ENCODE data around the gene AJUBA. TPM values are rescaled to one million over a fixed set of nuclear protein-coding genes. Genes with fewer than 3 reads are reported as not detected.
"Not testable (repeated sequence)": the region's sequence is repeated elsewhere in the genome, so short reads cannot be mapped to it uniquely, and the experiment has no call there.

The AJUBA gene
- total RNA-seq, 1 donor from 2014 or later: 37.8 TPM

DNA sequence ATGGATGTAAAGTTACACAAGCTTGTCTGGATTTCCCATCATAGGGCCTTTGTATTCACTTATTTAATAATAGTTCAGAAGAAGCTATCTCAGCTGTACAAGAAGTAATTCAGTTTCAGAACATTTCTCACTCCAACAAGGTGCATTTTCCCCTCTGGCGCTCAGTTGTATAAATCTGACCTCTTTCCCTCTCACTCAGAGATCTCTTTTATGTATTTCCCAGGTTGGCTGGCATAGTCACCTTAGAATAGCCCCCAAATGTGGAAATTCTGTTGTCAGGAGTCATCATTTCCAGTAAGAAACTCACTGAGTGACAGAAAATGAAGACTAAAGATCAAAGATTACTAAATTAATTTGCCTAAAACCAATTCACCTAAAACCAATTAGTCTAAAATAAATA, 11.2 kb downstream of the AJUBA start:
- Histone ChIP-seq H3K36me3 (peaks cover 28% of the 10 kb centered on the region), H3K27ac (no peak overlapping the region), H3K4me1 (peaks cover 5% of the 10 kb centered on the region), H3K9me3 (no peaks in the 10 kb centered on the region), H3K4me3 (no peak overlapping the region), H3K27me3 (no peaks in the 10 kb centered on the region)
- intact Hi-C loops (cut with DNase I): no loop called here
- ATAC-seq (no peak), DNase-seq (no peak)
- TF ChIP-seq, protein P1, sequence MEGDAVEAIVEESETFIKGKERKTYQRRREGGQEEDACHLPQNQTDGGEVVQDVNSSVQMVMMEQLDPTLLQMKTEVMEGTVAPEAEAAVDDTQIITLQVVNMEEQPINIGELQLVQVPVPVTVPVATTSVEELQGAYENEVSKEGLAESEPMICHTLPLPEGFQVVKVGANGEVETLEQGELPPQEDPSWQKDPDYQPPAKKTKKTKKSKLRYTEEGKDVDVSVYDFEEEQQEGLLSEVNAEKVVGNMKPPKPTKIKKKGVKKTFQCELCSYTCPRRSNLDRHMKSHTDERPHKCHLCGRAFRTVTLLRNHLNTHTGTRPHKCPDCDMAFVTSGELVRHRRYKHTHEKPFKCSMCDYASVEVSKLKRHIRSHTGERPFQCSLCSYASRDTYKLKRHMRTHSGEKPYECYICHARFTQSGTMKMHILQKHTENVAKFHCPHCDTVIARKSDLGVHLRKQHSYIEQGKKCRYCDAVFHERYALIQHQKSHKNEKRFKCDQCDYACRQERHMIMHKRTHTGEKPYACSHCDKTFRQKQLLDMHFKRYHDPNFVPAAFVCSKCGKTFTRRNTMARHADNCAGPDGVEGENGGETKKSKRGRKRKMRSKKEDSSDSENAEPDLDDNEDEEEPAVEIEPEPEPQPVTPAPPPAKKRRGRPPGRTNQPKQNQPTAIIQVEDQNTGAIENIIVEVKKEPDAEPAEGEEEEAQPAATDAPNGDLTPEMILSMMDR (IDR thresholded peaks at IDR 0.05): no peak

DNA sequence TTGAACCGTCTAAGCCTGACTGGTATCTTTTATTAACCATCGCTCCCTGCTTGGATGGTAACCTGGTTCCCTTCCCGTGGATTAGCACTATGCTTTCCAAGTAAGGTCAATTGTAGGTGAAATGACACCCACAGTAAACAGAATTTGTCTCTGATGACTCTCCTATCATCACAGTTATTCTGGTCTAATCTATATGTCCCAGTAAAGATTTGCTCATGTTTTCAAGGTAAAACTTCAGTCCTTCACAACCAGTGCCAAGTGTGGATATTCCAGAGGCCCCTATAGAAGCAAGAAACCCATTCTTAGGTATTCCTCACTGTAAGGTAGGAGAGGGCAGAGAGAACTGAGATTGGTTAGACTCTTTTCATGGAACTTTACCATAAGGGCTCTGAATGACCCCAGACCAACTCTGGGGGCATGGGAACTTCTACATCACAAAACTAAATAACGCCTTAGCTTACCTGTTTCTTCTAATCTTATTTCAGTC, 15.5 kb downstream of the AJUBA start:
- Histone ChIP-seq H3K4me1 (no peaks in the 10 kb centered on the region), H3K36me3 (peaks cover 10% of the 10 kb centered on the region), H3K27me3 (no peaks in the 10 kb centered on the region), H3K4me3 (no peak overlapping the region), H3K27ac (no peak overlapping the region), H3K9me3 (no peaks in the 10 kb centered on the region)
- intact Hi-C loops (cut with DNase I): no loop called here
- no peak for DNase-seq
- ATAC-seq: no peak
- TF ChIP-seq, protein P1 (IDR thresholded peaks at IDR 0.05): no peak

- H3K4me3 ChIP-seq; H3K27ac ChIP-seq; H3K27me3 ChIP-seq; intact Hi-C loops (cut with DNase I); H3K4me1 ChIP-seq; ATAC-seq; H3K9me3 ChIP-seq; DNase-seq: not testable (repeated sequence)
- peaks cover 10% of the 10 kb centered on the region for H3K36me3 ChIP-seq
Observed at GRCh38 chr14:22965916-22966782, 16.2 kb downstream of the AJUBA start.

DNA sequence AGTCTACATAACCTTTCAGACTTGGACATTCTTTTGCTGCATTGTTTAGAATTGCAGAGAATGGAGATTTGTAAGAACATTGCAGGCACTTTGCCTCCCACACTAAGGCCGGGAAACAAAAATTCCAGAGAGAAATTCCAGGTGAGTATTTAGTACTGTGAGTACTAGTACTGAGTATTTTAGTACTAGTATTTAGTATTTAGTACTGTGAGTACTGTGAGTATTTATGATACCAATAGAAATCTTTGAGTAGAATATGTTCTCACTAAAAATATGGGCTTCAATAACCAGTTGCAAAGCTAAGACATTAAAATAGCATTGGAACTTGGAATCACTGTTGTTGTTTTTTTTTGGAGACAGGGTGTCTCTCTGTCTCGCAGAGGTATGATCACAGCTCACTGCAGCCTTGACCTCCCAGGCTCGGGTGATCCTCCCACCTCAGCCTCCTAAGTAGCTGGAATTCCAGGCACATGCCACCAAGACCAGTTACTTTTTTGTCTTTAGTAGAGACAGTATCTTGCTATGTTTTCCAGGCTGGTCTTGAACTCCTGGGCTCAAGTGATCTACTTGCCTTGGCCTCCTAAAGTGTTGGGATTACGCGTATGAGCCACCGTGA, 20.2 kb downstream of the AJUBA start:
- no peak overlapping the region for H3K27ac ChIP-seq
- ATAC-seq: no peak
- TF ChIP-seq, protein P1 (IDR thresholded peaks at IDR 0.05): no peak
- intact Hi-C loops (cut with DNase I): no loop called here
- H3K4me1 ChIP-seq: no peaks in the 10 kb centered on the region
- no peaks in the 10 kb centered on the region for H3K36me3 ChIP-seq
- no peak for DNase-seq
- no peaks in the 10 kb centered on the region for H3K27me3 ChIP-seq
- no peaks in the 10 kb centered on the region for H3K9me3 ChIP-seq
- no peak overlapping the region for H3K4me3 ChIP-seq

DNA sequence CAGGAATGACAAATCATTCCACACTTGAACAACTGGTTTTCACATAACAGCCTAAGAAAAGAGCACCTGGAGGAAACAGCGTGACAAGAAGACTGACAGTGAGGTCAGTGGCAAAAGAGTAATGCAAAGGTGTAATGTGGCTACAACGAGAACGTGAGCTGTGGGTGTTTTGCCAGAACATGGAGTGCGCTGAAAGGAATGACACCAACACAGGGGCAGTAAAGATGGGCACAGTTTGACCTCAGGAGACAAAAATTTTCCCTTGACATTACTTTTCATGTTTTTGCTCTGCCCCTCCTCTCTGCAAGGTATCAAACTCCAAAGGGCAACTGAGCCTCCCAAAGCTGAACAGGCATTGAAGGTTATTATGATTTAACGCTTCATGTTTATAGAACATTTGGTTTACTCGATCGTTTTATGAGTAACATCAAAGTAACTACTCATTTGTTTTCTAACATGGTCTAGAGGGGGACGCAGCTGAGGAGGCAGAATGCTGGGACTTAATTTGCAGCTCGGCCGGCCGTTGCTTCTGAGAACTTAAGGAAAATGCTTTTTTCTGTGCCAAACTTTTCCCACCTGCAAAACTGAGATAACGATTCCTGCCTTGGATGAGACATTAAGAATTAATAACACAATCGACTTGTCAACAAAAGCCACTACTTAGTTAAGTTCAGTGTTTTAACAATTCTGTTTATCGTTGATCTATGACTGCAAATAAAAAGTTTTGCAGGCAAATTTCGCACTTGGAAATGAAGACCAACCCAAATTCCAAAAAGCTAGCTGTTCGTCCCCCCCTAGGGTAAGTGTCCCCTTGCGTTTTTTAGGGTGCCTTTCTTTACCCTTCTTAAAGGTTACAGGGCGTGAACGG, 26.4 kb downstream of the AJUBA start:
- intact Hi-C loops (cut with DNase I): no loop called here
- Histone ChIP-seq H3K4me1 (no peaks in the 10 kb centered on the region), H3K9me3 (no peaks in the 10 kb centered on the region), H3K27me3 (no peaks in the 10 kb centered on the region), H3K36me3 (peaks cover 14% of the 10 kb centered on the region), H3K4me3 (peak overlapping the region; percentile 69), H3K27ac (peak overlapping the region; percentile 94)
- DNase-seq (no peak), ATAC-seq (no peak)
- TF ChIP-seq, protein P1 (IDR thresholded peaks at IDR 0.05): no peak
